IMR-90 (cell line): ENCODE results near the gene LRRTM3. TPM values are rescaled to one million over a fixed set of nuclear protein-coding genes. Genes with fewer than 3 reads are reported as not detected.

Source experiments
- ATAC-seq: fragments of 200-7000 bp; cut with Tn5 transposase; 2 replicates; pipeline ENCODE4 v1.9.1; 2020; ENCODE audit warnings: low read depth, mild to moderate bottlenecking, moderate library complexity
- BruUV-seq: library from RNA; stranded (reverse); fragments of 400-500 nt; replicated peaks from 2 replicates; lab custom pipeline; 2021; lab: Mats Ljungman, UMichigan
- CTCF ChIA-PET: fragments of 300-600 bp; formaldehyde crosslinking; extraction: SDS; loops from one replicate; lab custom pipeline; 2021; ENCODE audit warnings: antibody characterized with exemption; lab: Yijun Ruan, JAX
- POLR2A ChIA-PET: fragments of 300-600 bp; sonication (Branson Sonifier 250); formaldehyde crosslinking; loops from one replicate; lab custom pipeline; 2022; ENCODE audit warnings: antibody characterized with exemption; ENCODE audit not compliant: unreplicated experiment; lab: Charles Lee
- DNase-seq: peaks from one replicate; pipeline ENCODE4 v3.0.0; 2013
- H2AFZ ChIP-seq: replicated peaks from 2 replicates; pipeline ENCODE3; 2013; ENCODE audit warnings: low read length, mild to moderate bottlenecking; ENCODE audit not compliant: poor library complexity
- H2AK5ac ChIP-seq: 2 replicates; pipeline ENCODE4 v1.6.1; 2013; ENCODE audit warnings: low read depth, low read length, inconsistent platforms
- H2AK9ac ChIP-seq: replicated peaks from 2 replicates; pipeline ENCODE3; 2013; ENCODE audit warnings: mild to moderate bottlenecking, low read depth, low read length, moderate library complexity; ENCODE audit not compliant: poor library complexity
- H2BK120ac ChIP-seq: 2 replicates; pipeline ENCODE4 v1.6.1; 2013; ENCODE audit warnings: low read depth, low read length, inconsistent platforms
- H2BK15ac ChIP-seq: 3 replicates; pipeline ENCODE4 v1.6.1; 2013; ENCODE audit warnings: low read depth, low read length, inconsistent platforms
- H2BK20ac ChIP-seq: 2 replicates; pipeline ENCODE4 v1.6.1; 2013; ENCODE audit warnings: low read depth, mild to moderate bottlenecking, inconsistent platforms, low read length, moderate library complexity
- H2BK5ac ChIP-seq: 2 replicates; pipeline ENCODE4 v1.6.1; 2013; ENCODE audit warnings: mild to moderate bottlenecking, low read depth, low read length, inconsistent platforms; ENCODE audit not compliant: poor library complexity, severe bottlenecking
- H3K14ac ChIP-seq: replicated peaks from 2 replicates; pipeline ENCODE4 v1.6.1; 2013; ENCODE audit warnings: low read depth, low read length, inconsistent platforms
- H3K18ac ChIP-seq: 2 replicates; pipeline ENCODE4 v1.6.1; 2013; ENCODE audit warnings: low read depth, low read length, control low read depth
- H3K23ac ChIP-seq: 2 replicates; pipeline ENCODE4 v1.6.1; 2013; ENCODE audit warnings: low read depth, low read length, inconsistent platforms
- H3K27ac ChIP-seq: 2 replicates; pipeline ENCODE4 v1.5.1; 2013; ENCODE audit warnings: mild to moderate bottlenecking, control low read depth, low read length; ENCODE audit not compliant: insufficient read depth
- H3K27me3 ChIP-seq: 2 replicates; pipeline ENCODE4 v1.6.1; 2013; ENCODE audit warnings: low read length; ENCODE audit not compliant: control insufficient read depth, insufficient read depth
- H3K36me3 ChIP-seq: 2 replicates; pipeline ENCODE4 v1.6.1; 2013; ENCODE audit warnings: low read length, mixed read lengths; ENCODE audit not compliant: control insufficient read depth, insufficient read depth
- H3K4ac ChIP-seq: 2 replicates; pipeline ENCODE4 v1.6.1; 2013; ENCODE audit warnings: low read depth, low read length, inconsistent platforms
- H3K4me1 ChIP-seq: 2 replicates; pipeline ENCODE4 v1.6.1; 2013; ENCODE audit warnings: low read length, mixed read lengths; ENCODE audit not compliant: control insufficient read depth, insufficient read depth
- H3K4me2 ChIP-seq: 2 replicates; pipeline ENCODE4 v1.6.1; 2013; ENCODE audit warnings: low read depth, mild to moderate bottlenecking, control low read depth, low read length, moderate library complexity
- H3K4me3 ChIP-seq: 2 replicates; pipeline ENCODE4 v1.5.1; 2013; ENCODE audit warnings: low read depth, mild to moderate bottlenecking, control low read depth, low read length, moderate library complexity; ENCODE audit not compliant: insufficient read depth
- H3K56ac ChIP-seq: 2 replicates; pipeline ENCODE4 v1.6.1; 2013; ENCODE audit warnings: low read length, inconsistent platforms; ENCODE audit not compliant: insufficient read depth; ENCODE audit errors: extremely low read depth
- H3K79me1 ChIP-seq, 2 experiments: 2 replicates each; pipeline ENCODE4 v1.6.1; 2013; ENCODE audit warnings: low read length in 2 of 2, inconsistent platforms in 1 of 2, low read depth in 1 of 2
- H3K9ac ChIP-seq: 2 replicates; pipeline ENCODE4 v1.6.1; 2013; ENCODE audit warnings: low read depth, low read length, control low read depth
- H3K9me1 ChIP-seq: 2 replicates; pipeline ENCODE4 v1.6.1; 2013; ENCODE audit warnings: low read length, inconsistent platforms; ENCODE audit not compliant: insufficient read depth
- H3K9me3 ChIP-seq: 2 replicates; pipeline ENCODE4 v1.6.1; 2013; ENCODE audit warnings: low read length; ENCODE audit not compliant: control insufficient read depth, insufficient read depth
- H4K20me1 ChIP-seq: 2 replicates; pipeline ENCODE4 v1.6.1; 2013; ENCODE audit warnings: low read length, inconsistent platforms; ENCODE audit not compliant: insufficient read depth
- H4K5ac ChIP-seq: 2 replicates; pipeline ENCODE4 v1.6.1; 2013; ENCODE audit warnings: mild to moderate bottlenecking, low read depth, low read length, control low read depth
- H4K8ac ChIP-seq, 2 experiments: 2 replicates each; pipeline ENCODE4 v1.6.1; 2013; ENCODE audit warnings: low read depth in 2 of 2, low read length in 2 of 2, control low read depth in 1 of 2, inconsistent platforms in 1 of 2
- H4K91ac ChIP-seq: 2 replicates; pipeline ENCODE4 v1.6.1; 2013; ENCODE audit warnings: low read depth, low read length, inconsistent platforms; ENCODE audit not compliant: insufficient read depth
- BHLHE40 ChIP-seq: fragments of 150-350 bp; IDR thresholded peaks from 2 replicates; pipeline ENCODE4 v1.6.1; 2016; ENCODE audit warnings: mild to moderate bottlenecking, low read depth, low read length
- CEBPB ChIP-seq: IDR thresholded peaks from 2 replicates; pipeline ENCODE4 v1.6.1; 2012; ENCODE audit warnings: low read depth, low read length, improper control_type of control experiment
- CHD1 ChIP-seq: IDR thresholded peaks from 2 replicates; pipeline ENCODE4 v1.6.1; 2012; ENCODE audit warnings: low read depth, low read length, improper control_type of control experiment
- CTCF ChIP-seq: conservative IDR thresholded peaks from 2 replicates; pipeline ENCODE4 v1.5.1; 2012; ENCODE audit warnings: mild to moderate bottlenecking, low read depth, low read length, improper control_type of control experiment
- FOS ChIP-seq: fragments of 150-350 bp; IDR thresholded peaks from 2 replicates; pipeline ENCODE4 v1.6.1; 2016; ENCODE audit warnings: low read depth, low read length
- MAFK ChIP-seq: IDR thresholded peaks from 2 replicates; pipeline ENCODE4 v1.6.1; 2012; ENCODE audit warnings: low read depth, low read length, improper control_type of control experiment
- MAZ ChIP-seq: IDR thresholded peaks from 2 replicates; pipeline ENCODE4 v1.6.1; 2012; ENCODE audit warnings: low read depth, mild to moderate bottlenecking, low read length, improper control_type of control experiment, moderate library complexity, borderline replicate concordance
- MXI1 ChIP-seq: IDR thresholded peaks from 2 replicates; pipeline ENCODE4 v1.6.1; 2012; ENCODE audit warnings: low read depth, mild to moderate bottlenecking, low read length, moderate library complexity, borderline replicate concordance
- NFE2L2 ChIP-seq: fragments of 150-350 bp; IDR thresholded peaks from 2 replicates; pipeline ENCODE4 v1.6.1; 2016; ENCODE audit warnings: low read depth, mild to moderate bottlenecking, low read length
- POLR2A ChIP-seq: IDR thresholded peaks from 2 replicates; pipeline ENCODE4 v1.6.1; 2012; ENCODE audit warnings: mild to moderate bottlenecking, low read depth, low read length
- RAD21 ChIP-seq: IDR thresholded peaks from 2 replicates; pipeline ENCODE4 v1.6.1; 2012; ENCODE audit warnings: low read length, improper control_type of control experiment
- RCOR1 ChIP-seq: IDR thresholded peaks from 2 replicates; pipeline ENCODE4 v1.6.1; 2012; ENCODE audit warnings: mild to moderate bottlenecking, low read length, improper control_type of control experiment; ENCODE audit not compliant: insufficient replicate concordance
- RFX5 ChIP-seq: IDR thresholded peaks from 2 replicates; pipeline ENCODE4 v1.8.0; 2012; ENCODE audit warnings: low read depth, mild to moderate bottlenecking, low read length, moderate library complexity
- SMC3 ChIP-seq: fragments of 150-350 bp; IDR thresholded peaks from 2 replicates; pipeline ENCODE4 v1.6.1; 2016; ENCODE audit warnings: low read depth, mild to moderate bottlenecking, antibody characterized with exemption, low read length, moderate library complexity
- WGBS, 2 experiments: methylation state at CpG; one replicate each; pipeline versions ENCODE4 v1.1.5 to v1.1.7; 2013; ENCODE audit warnings: missing lambda C conversion rate in 2 of 2; ENCODE audit not compliant: insufficient read length in 1 of 2; ENCODE audit errors: extremely low coverage in 2 of 2; 5-methylcytosine and 5-hydroxymethylcytosine counted together
- dilution Hi-C: fragments of 300-500 bp; cut with HindIII; formaldehyde crosslinking; loops from one replicate; pipeline ENCODE4 v1.14.3; 2018; ENCODE audit warnings: low sequenced_read_pairs; ENCODE audit not compliant: unreplicated experiment
- in situ Hi-C: fragments of 300-500 bp; cut with MboI; formaldehyde crosslinking; loops from 3 replicates; pipeline ENCODE4 v1.14.3; 2019; ENCODE audit warnings: low sequenced_read_pairs, inconsistent platforms, mixed read lengths
- intact Hi-C: fragments of 100-400 bp; cut with micrococcal nuclease; formaldehyde crosslinking; loops from 2 replicates; pipeline ENCODE4 v1.10.0; 2022
- polyA plus RNA-seq, 3 experiments: library from polyadenylated mRNA; depleted of rRNA; stranded (reverse); fragments of >200 nt; gene quantifications; 2 replicates each; pipeline ENCODE4 v1.2.3, GENCODE V29; 2012; ENCODE audit warnings: low replicate concordance in 1 of 3
- total RNA-seq: library from RNA; depleted of rRNA; stranded (reverse); fragments of >200 nt; gene quantifications from 2 replicates; pipeline ENCODE4 v1.2.3, GENCODE V29; 2012
- TF ChIP-seq, protein P1 (sequence below): fragments of 150-350 bp; IDR thresholded peaks from 2 replicates; pipeline ENCODE4 v1.6.1; 2016; ENCODE audit warnings: low read depth, mild to moderate bottlenecking, low read length, moderate library complexity, borderline replicate concordance
- TF ChIP-seq, protein P2 (sequence below): fragments of 150-350 bp; IDR thresholded peaks from 2 replicates; pipeline ENCODE4 v1.6.1; 2017; ENCODE audit warnings: mild to moderate bottlenecking, antibody characterized with exemption, low read length, low read depth

Gene LRRTM3
- total and polyA plus RNA-seq, 2 of the 4 experiments (the other 2 are of a cell fraction) = under 0.01 TPM; not detected in 1

DNA sequence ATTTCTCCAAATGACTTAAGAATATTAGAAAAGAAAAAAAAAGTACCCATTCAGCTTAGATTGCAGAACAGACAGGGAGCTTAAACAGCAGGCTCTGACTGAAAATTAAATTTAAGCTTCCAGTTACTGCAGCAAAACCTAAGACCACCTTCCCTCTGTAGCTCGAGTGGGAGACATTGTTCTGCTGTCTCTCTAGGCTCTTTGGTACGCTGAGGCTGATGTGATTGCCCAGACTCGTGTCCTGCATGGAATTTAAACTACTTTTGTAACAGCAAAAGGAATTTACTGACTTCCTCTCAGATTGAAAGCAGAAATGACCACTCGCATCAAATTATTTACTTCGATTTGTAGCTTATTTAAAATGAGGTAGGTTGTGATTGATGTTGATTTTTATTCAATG lies 124.6 kb downstream of the LRRTM3 start:
- H4K5ac ChIP-seq = no peak overlapping the region
- in situ Hi-C loops (no loop called here), intact Hi-C loops (no loop called here), dilution Hi-C loops (no loop called here)
- no peaks in the 10 kb centered on the region for H3K9me3 ChIP-seq
- no peak overlapping the region for H3K18ac ChIP-seq
- ChIA-PET CTCF (no interaction called here), POLR2A (no interaction called here)
- no peak overlapping the region for H2AFZ ChIP-seq
- H3K79me1 ChIP-seq = no peaks in the 10 kb centered on the region
- H2BK20ac ChIP-seq = no peak overlapping the region
- H3K36me3 ChIP-seq = no peaks in the 10 kb centered on the region
- no peak overlapping the region for H2AK5ac ChIP-seq
- ATAC-seq (no peak), DNase-seq (no peak)
- no peak overlapping the region for H3K4me3 ChIP-seq
- no peak overlapping the region for H4K91ac ChIP-seq
- no peaks in the 10 kb centered on the region for H3K9me1 ChIP-seq
- H2BK120ac ChIP-seq = no peak overlapping the region
- no CpG with 5 or more reads among the region's 5 CpGs for WGBS, 2 experiments
- H4K20me1 ChIP-seq = no peaks in the 10 kb centered on the region
- H2BK5ac ChIP-seq = no peak overlapping the region
- no peak overlapping the region for H4K8ac ChIP-seq
- H3K14ac ChIP-seq = no peak overlapping the region
- no peak for TF ChIP-seq RCOR1
- TF ChIP-seq, protein P1, sequence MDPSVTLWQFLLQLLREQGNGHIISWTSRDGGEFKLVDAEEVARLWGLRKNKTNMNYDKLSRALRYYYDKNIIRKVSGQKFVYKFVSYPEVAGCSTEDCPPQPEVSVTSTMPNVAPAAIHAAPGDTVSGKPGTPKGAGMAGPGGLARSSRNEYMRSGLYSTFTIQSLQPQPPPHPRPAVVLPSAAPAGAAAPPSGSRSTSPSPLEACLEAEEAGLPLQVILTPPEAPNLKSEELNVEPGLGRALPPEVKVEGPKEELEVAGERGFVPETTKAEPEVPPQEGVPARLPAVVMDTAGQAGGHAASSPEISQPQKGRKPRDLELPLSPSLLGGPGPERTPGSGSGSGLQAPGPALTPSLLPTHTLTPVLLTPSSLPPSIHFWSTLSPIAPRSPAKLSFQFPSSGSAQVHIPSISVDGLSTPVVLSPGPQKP = no peak
- no peak for TF ChIP-seq RFX5
- no peak for TF ChIP-seq CHD1
- no peak for TF ChIP-seq NFE2L2
- TF ChIP-seq RAD21 = no peak
- no peak for TF ChIP-seq MXI1
- TF ChIP-seq CEBPB = no peak
- no peak for TF ChIP-seq CTCF
- no peak for TF ChIP-seq SMC3
- TF ChIP-seq BHLHE40 = no peak
- no peak for TF ChIP-seq POLR2A
- TF ChIP-seq MAZ = no peak
- TF ChIP-seq, protein P2, sequence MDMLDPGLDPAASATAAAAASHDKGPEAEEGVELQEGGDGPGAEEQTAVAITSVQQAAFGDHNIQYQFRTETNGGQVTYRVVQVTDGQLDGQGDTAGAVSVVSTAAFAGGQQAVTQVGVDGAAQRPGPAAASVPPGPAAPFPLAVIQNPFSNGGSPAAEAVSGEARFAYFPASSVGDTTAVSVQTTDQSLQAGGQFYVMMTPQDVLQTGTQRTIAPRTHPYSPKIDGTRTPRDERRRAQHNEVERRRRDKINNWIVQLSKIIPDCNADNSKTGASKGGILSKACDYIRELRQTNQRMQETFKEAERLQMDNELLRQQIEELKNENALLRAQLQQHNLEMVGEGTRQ = no peak
- TF ChIP-seq FOS = no peak
- no peak for TF ChIP-seq MAFK
- no peak overlapping the region for H3K9ac ChIP-seq
- H3K56ac ChIP-seq = no peak overlapping the region
- no TSS peak for BruUV-seq
- no peaks in the 10 kb centered on the region for H3K4me1 ChIP-seq
- no peak overlapping the region for H2BK15ac ChIP-seq
- no peaks in the 10 kb centered on the region for H3K27me3 ChIP-seq
- no peak overlapping the region for H3K4me2 ChIP-seq
- no peak overlapping the region for H3K27ac ChIP-seq
- H3K23ac ChIP-seq = no peak overlapping the region
- H2AK9ac ChIP-seq = no peak overlapping the region
- no peak overlapping the region for H3K4ac ChIP-seq
